Liver (tissue), 3 donors: ENCODE measurements around the gene LPP.

Experiments
- GABPA ChIP-seq, 2 donors: IDR thresholded peaks in 1 of 2; conservative IDR thresholded peaks in 1 of 2; 2 replicates each; pipeline ENCODE4 v1.6.1; 2016; ENCODE audit warnings: antibody characterized with exemption in 2 of 2, mild to moderate bottlenecking in 1 of 2, moderate library complexity in 1 of 2
- YY1 ChIP-seq: IDR thresholded peaks from 2 replicates; pipeline ENCODE4 v1.6.1; 2016; ENCODE audit warnings: antibody characterized with exemption, mild to moderate bottlenecking
- TF ChIP-seq, protein P1 (sequence below): IDR thresholded peaks from 2 replicates; pipeline ENCODE4 v1.6.1; 2016; ENCODE audit warnings: antibody characterized with exemption
- TF ChIP-seq, protein P2 (sequence below): fragments of 150-350 bp; IDR thresholded peaks from 2 replicates; pipeline ENCODE4 v1.5.1; 2017; ENCODE audit warnings: improper control_type of control experiment, low read depth, low read length; ENCODE audit not compliant: missing input control
- TF ChIP-seq, protein P3 (sequence below): IDR thresholded peaks from 2 replicates; pipeline ENCODE4 v1.6.1; 2016; ENCODE audit warnings: antibody characterized with exemption
- donor health status: healthy.
- donor health status: healthy.

DNA sequence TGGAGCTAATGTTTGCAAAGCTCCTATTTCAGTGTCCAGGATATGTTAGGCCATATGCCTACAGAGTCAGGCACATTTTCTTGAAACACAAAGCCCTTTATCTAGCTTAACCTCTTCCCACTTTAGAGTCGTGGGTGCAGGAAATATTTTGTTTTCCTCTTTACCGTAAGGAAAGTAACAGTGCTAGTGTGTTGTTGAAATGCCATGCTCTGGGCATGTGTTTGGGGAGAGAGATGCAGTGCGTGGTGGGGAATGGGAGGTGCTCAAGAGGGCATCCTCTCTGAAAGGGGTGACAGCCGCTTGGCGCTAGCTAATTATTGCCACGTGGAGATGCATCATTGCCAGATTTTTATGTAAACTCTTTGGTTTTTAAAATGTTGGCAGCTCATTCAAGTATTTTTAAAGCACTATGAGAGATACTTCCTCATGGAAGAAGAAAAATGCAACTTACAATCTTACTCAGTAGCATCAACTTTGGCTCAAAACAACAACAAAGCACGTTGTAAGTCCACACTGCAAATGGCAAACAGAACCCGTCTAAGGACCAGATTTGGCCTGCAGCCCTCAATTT, 152.6 kb downstream of the LPP start:
- TF ChIP-seq, protein P1, sequence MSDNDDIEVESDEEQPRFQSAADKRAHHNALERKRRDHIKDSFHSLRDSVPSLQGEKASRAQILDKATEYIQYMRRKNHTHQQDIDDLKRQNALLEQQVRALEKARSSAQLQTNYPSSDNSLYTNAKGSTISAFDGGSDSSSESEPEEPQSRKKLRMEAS, result no peak
- TF ChIP-seq, protein P2, sequence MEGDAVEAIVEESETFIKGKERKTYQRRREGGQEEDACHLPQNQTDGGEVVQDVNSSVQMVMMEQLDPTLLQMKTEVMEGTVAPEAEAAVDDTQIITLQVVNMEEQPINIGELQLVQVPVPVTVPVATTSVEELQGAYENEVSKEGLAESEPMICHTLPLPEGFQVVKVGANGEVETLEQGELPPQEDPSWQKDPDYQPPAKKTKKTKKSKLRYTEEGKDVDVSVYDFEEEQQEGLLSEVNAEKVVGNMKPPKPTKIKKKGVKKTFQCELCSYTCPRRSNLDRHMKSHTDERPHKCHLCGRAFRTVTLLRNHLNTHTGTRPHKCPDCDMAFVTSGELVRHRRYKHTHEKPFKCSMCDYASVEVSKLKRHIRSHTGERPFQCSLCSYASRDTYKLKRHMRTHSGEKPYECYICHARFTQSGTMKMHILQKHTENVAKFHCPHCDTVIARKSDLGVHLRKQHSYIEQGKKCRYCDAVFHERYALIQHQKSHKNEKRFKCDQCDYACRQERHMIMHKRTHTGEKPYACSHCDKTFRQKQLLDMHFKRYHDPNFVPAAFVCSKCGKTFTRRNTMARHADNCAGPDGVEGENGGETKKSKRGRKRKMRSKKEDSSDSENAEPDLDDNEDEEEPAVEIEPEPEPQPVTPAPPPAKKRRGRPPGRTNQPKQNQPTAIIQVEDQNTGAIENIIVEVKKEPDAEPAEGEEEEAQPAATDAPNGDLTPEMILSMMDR, result no peak
- TF ChIP-seq, protein P3, sequence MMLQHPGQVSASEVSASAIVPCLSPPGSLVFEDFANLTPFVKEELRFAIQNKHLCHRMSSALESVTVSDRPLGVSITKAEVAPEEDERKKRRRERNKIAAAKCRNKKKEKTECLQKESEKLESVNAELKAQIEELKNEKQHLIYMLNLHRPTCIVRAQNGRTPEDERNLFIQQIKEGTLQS, result no peak
- no peak for TF ChIP-seq YY1
- TF ChIP-seq GABPA (IDR thresholded peaks at IDR 0.05 in 1 of 2, conservative IDR thresholded peaks at IDR 0.05 in 1 of 2), result no peak
